KOPT-K1 (cell line): ENCODE measurements around the gene OPHN1.

Experiments used
- H3K27ac ChIP-seq: fragments of 200-600 bp; sonication (generic); 2 replicates; pipeline ENCODE4 v1.5.1; 2016; ENCODE audit warnings: antibody characterized with exemption, mild to moderate bottlenecking, low read depth, low read length; ENCODE audit not compliant: poor library complexity, severe bottlenecking
- H3K36me3 ChIP-seq: fragments of 200-600 bp; sonication (generic); 2 replicates; pipeline ENCODE4 v1.5.1; 2017; ENCODE audit warnings: antibody characterized with exemption, mild to moderate bottlenecking, low read length, moderate library complexity; ENCODE audit not compliant: insufficient read depth
- H3K9me3 ChIP-seq: fragments of 200-600 bp; sonication (generic); 2 replicates; pipeline ENCODE4 v1.5.1; 2017; ENCODE audit warnings: antibody characterized with exemption, low read length, mild to moderate bottlenecking; ENCODE audit not compliant: insufficient read depth, poor library complexity, severe bottlenecking

Gene OPHN1

DNA sequence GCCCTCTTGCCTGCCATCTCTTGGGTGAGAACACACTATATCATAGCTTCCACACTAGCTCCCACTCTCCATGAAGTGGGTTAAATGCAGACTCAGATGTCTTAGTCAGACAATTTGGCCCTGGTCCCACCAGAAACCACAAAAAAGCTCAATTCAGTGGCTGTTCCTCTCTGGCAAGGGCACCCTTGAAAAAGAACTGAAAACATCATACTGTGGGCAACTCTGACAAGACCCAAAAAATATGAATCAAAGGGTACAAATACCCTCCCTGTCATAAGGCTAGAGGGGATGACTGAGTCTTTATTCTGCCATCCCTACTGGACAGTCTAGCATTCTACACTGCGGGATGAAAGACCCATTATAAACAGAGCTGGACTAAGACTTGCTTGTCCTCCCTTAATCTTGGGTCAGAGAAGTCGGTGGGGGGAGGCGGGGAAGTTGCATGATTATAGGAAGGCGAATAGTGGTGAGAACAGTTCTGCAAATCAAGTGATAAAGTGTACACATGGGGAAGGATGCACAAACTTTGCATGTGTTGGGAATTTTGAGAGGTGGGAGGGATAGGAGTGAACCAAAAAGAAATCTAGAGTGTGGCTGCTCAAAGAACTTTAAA lies 172.1 kb downstream of the OPHN1 start:
- no peaks in the 10 kb centered on the region for H3K36me3 ChIP-seq
- no peaks in the 10 kb centered on the region for H3K9me3 ChIP-seq

DNA sequence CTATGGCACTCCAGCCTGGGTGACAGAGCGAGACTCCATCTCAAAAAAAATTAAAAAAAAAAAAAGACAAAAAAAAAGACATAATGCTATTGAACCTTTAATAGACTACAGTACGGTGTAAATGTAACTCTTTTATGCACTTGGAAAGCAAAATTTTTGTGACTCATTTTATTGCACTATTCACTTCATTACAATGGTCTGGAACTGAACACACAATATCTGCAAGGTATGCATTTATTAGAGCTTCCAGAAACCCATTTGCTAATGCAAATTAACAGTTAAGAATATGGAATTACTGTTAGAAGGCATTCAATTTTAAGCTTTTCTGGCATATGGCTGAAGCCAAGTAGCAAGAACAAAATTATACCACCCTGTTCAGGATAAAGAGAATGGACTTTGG lies 176.3 kb downstream of the OPHN1 start:
- H3K27ac ChIP-seq, result no peak overlapping the region
- no peaks in the 10 kb centered on the region for H3K36me3 ChIP-seq
- H3K9me3 ChIP-seq, result no peaks in the 10 kb centered on the region

More for the DNA sequence above, 172.1 kb downstream of the OPHN1 start:
- no peak overlapping the region for H3K27ac ChIP-seq

- H3K27ac ChIP-seq, result no peak overlapping the region
- no peaks in the 10 kb centered on the region for H3K36me3 ChIP-seq
- no peaks in the 10 kb centered on the region for H3K9me3 ChIP-seq
Measured at GRCh38 chrX:68254738-68255645, 178.3 kb downstream of the OPHN1 start.

DNA sequence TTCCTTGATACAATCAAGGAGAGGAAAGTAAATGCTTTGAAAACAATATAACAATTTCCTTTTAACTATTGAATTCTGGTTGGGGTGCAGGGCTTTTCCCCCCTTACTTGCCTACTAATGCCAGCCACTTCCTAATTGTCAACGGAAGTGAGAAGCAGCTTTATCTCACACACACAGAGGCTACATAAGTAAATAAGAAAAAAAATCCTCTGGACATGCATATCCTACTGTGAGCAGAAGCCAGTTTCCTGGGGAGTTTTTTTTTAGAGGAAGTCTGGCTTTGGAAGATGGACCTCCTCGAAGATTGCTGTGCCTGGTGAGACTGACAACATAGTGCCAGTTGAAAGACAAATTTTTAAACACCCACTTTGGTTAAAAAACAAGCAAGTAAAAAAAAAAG lies 180.6 kb downstream of the OPHN1 start:
- no peaks in the 10 kb centered on the region for H3K9me3 ChIP-seq
- H3K27ac ChIP-seq, result no peak overlapping the region
- no peaks in the 10 kb centered on the region for H3K36me3 ChIP-seq

DNA sequence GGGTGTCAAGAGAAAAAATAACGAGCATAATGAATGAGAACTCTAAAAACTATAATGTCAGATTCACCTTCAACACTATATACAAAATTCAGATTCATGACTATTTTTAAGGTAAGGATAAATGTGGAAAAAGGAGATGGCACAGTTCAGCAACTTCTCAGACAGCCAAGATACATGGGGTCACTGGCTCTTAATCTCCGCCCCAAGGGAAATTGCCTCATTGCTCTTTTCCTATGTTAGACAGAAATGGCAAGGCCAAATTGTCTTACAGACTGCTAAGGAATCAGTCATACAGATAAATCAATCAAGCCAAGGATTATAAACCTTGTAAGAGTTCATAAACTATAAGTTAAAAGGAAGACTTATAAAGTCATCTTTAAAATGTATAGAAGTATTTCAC lies 183.4 kb downstream of the OPHN1 start:
- Histone ChIP-seq H3K9me3 (no peaks in the 10 kb centered on the region), H3K36me3 (no peaks in the 10 kb centered on the region), H3K27ac (no peak overlapping the region)

GRCh38 chrX:68249401-68249831 lies 183.9 kb downstream of the OPHN1 start:
- Histone ChIP-seq H3K36me3 (no peaks in the 10 kb centered on the region), H3K9me3 (no peaks in the 10 kb centered on the region), H3K27ac (no peak overlapping the region)

GRCh38 chrX:68238568-68238967 lies 194.7 kb downstream of the OPHN1 start:
- no peaks in the 10 kb centered on the region for H3K36me3 ChIP-seq
- no peak overlapping the region for H3K27ac ChIP-seq

DNA sequence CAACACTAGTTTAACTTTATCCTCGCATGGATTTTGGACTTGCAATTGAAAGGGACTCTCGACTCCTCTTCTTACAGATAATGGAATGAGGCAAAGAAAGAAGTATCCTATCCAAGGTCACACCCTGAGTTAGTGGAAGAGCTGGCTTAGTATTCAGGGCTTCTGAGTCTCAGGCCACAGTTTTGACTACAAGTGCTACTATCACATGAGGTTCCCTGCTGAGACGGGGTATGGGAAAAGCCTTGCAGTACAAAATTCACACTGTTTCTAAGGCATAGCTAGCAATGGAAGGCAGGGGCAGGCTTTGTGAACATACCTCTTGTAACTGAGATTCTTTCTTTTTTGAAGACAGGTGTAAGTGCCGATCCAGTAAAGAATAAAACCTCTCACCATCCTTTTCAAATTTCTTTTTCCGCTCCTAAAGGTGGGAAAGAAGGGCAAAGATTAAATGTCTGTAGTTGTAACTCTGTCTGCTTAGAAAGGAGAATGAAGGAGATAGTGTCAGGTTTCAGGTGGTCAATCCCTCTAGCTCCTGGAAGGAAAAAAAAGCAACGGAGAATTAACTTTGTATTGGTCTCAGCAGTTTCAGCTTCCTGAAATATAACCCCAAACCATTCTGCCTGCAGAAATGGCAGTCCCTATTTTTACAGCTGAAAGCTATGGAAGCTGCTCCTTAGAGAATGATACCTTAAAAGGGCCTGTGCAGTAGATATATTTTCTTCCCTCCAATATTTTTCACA lies 199.0 kb downstream of the OPHN1 start:
- H3K9me3 ChIP-seq, result no peaks in the 10 kb centered on the region
- H3K27ac ChIP-seq, result no peak overlapping the region
- H3K36me3 ChIP-seq, result no peaks in the 10 kb centered on the region

More at GRCh38 chrX:68238568-68238967, 194.7 kb downstream of the OPHN1 start:
- H3K9me3 ChIP-seq, result no peaks in the 10 kb centered on the region

DNA sequence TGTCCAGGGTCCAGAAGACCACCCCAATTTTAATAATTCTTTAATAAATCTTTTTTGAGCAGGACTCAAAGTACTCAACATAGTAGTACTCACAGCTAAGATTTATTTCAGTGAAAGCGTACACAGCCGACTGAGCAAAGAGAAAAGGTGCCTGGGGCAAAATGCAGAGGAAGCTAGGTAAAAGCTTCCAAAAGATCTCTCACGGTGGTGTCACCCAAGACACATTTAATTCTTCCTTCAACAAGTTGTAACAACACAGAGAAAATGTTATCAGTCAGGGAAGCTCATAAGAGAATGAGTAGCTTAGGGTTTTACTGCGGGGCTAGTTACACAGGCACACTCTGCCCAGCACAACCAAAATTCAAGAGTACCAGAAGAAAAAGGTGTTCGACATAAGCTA lies 201.1 kb downstream of the OPHN1 start:
- no peaks in the 10 kb centered on the region for H3K9me3 ChIP-seq
- no peak overlapping the region for H3K27ac ChIP-seq
- no peaks in the 10 kb centered on the region for H3K36me3 ChIP-seq

DNA sequence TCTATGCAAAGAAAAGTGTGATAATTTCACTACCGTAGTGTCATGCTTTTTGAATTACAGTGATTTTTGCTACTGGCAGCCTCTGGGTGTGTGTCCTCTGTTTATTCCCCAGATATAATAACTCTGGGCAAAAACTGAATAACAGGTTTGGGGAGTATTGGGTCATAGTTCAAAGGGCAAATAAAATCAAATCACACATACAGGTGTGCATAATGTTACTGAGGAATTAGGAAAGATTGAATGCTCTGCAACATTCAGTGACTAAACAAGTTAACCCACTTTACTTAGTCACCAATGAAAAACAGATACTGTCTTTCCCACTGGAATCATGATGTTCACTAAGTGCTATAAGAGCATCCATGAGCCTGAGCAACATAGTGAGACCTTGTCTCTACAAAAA lies 224.3 kb downstream of the OPHN1 start:
- Histone ChIP-seq H3K27ac (no peak overlapping the region), H3K9me3 (no peaks in the 10 kb centered on the region), H3K36me3 (no peaks in the 10 kb centered on the region)

- no peaks in the 10 kb centered on the region for H3K36me3 ChIP-seq
- no peaks in the 10 kb centered on the region for H3K9me3 ChIP-seq
- H3K27ac ChIP-seq, result no peak overlapping the region
Measured at GRCh38 chrX:68204521-68205038, 228.7 kb downstream of the OPHN1 start.

DNA sequence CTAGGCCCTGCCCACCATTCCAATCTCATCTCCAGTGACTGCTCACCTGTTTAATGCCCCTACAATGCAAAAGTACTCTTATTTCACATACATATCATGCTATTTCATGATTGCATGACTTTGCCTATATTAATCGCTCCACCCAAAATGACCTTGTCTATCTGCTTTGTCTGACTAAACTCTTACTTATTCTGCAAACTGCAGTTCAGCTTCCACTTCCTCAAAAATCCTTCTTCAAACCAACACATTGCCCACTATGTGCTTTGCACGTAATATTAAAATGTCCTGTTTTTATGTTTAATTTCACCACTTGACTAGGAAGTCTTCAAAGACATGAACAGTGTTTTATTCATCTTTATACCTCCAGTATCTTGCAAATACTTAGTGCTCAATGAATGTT lies 229.6 kb downstream of the OPHN1 start:
- no peak overlapping the region for H3K27ac ChIP-seq
- no peaks in the 10 kb centered on the region for H3K9me3 ChIP-seq
- no peaks in the 10 kb centered on the region for H3K36me3 ChIP-seq

DNA sequence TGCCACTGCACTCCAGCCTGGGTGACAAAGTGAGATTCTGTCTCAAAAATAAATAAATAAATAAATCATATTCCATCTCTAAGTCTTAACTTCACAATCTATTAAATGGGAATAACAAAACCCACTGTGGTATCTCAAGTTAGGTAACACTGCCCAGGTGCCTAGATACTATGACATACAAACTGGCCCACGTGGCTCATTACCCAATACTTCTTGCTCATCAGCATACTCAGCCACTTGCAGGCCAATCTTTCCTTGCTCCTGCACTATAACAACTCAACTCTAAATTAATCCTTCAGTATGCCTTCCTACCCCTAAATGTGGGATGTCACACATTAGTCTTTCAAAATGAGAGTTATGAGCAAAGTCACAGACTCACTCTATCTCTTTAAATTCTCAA lies 230.1 kb downstream of the OPHN1 start:
- Histone ChIP-seq H3K27ac (no peak overlapping the region), H3K9me3 (no peaks in the 10 kb centered on the region), H3K36me3 (no peaks in the 10 kb centered on the region)

DNA sequence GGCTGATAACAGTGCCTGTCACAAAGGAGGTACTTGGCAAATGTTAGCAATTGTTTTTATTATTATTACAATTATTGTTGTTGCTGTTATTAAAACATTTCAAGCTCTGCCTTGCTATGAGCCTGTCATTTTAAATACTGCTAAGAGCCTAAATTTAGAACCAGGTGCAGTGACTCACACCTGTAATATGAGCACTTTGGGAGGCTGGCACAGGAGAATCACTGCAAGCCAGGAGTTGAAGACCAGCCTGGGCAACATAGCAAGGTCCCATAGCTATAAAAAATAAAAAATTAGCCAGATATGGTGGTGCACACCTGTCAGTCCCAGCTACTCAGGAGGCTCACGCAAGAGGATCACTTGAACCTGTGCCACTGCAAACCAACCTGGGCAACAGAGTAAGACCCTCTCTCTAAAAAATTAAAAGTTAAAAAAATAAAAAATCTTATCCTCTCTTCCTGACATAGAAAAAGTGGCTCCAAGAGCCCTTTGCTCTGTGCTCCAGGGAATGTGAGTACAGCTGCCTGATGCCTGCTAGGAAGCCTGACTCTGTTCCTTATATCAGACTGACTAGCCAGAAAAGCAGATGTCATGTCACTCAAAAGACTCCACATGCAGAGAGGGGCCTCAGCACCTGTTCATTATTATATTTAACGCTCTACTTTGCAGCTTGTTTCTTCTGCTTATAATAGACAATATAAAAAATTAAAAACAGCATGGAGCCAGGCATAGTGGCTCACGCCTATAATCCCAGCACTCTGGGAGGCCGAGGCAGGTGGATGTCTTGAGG lies 234.0 kb downstream of the OPHN1 start:
- H3K36me3 ChIP-seq, result no peaks in the 10 kb centered on the region
- no peak overlapping the region for H3K27ac ChIP-seq
- no peaks in the 10 kb centered on the region for H3K9me3 ChIP-seq
